Measurements from ENCODE around the gene ZNF587B.
"Not testable (repeated sequence)": the region's sequence is repeated elsewhere in the genome, so short reads cannot be mapped to it uniquely, and the experiment has no call there.

ZNF587B gene

GRCh38 chr19:57872450-57872849 is 42.4 kb downstream of the ZNF587B start:
- DNase-seq (ENCODE audit: low read depth): no peak

- DNase-seq (ENCODE audit: low read depth): not testable (repeated sequence)
Observed at GRCh38 chr19:57873883-57874799, 44.0 kb downstream of the ZNF587B start.

DNA sequence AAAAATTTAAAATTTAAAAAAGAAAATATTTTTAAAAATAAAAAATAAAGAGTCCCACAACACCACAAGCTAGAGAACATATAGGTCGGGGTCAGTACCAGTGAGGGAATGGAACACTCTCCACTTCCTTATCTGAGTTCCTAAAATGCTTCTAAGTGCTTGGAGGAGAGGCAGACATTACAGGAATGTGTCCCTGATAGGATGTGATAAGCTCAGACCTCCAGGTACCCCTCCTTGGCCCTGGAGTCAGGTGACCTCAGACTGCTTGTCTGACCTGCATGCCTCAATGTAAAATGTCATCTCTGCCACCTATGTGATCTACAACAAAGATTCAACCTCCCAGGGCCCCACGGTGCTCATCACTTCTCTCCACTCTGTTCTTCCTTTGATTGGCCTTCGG is 55.9 kb downstream of the ZNF587B start:
- DNase-seq (ENCODE audit: low read depth): no peak

DNA sequence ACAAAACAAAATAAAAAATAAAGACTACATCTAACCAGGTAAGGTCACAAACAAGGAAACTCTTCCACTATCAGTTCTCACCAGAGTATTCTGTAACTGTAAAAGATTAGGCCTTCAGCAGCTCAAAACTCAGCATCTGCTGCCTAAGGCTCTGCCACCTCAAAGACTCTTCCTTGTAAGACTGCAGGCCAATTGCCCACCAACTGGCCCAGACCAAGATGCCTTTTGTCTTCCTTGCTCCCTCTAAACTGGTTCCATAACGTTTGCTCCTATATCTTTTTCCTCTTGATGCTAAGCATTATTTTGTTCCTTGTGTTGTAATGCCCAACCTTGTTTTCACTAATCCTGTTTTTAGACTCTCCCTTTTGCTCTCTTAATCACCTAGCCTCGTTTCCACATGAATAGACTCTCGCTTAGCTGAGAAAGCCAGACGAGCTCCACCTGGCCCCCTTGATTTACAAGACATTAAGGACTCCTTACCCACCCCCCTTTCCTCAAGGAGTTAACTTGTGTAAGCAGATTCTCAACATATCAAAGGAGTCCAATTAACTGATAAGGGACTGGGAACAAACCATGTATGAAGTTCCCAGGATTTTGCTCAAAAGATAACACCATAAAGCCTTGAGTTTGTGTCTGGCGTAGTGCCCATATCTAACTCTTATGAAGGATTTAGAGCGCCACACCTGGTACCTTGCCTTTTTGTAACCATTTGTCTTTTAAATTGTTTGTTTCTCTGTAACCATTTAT is 57.3 kb downstream of the ZNF587B start:
- no peak for DNase-seq (ENCODE audit: low read depth)

DNA sequence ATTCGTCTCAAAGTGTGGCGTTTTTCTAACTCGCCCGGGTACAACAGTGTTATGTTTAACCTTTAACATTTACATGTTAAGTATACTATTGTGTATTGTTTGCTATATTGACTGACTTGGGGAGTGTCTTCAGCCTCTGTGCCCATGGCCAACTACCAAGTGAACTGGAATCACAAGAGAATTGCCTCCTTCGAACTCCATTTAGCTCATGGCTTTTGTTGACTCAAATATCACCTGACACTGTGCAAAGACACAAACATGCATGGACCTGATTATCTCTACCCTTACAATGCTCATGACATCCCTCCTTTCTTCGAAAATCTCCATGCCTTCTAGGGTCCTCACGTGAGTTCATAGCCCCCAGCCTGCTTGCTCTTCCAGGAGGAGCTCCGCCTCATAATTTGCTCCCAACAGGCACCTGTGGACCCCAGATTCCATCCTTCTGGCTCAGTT is 58.0 kb downstream of the ZNF587B start:
- DNase-seq (ENCODE audit: low read depth): no peak

GRCh38 chr19:57888560-57889231 is 58.6 kb downstream of the ZNF587B start, which contains the start of gene ZNF814:
TSS of gene ZNF814 (minus strand) at chr19:57889037. CDS start at chr19:57888802, 235 bp downstream.
- DNase-seq (ENCODE audit: low read depth): peak; percentile 69

- DNase-seq (ENCODE audit: low read depth): not testable (repeated sequence)
Observed at GRCh38 chr19:57890706-57891105, 60.6 kb downstream of the ZNF587B start.

All from fibroblast of the conjunctiva (primary cell).